ENCODE results near the gene FRY.
A peak's percentile ranks its signal among the peaks of the same experiment; 100 is the strongest.

FRY gene

DNA sequence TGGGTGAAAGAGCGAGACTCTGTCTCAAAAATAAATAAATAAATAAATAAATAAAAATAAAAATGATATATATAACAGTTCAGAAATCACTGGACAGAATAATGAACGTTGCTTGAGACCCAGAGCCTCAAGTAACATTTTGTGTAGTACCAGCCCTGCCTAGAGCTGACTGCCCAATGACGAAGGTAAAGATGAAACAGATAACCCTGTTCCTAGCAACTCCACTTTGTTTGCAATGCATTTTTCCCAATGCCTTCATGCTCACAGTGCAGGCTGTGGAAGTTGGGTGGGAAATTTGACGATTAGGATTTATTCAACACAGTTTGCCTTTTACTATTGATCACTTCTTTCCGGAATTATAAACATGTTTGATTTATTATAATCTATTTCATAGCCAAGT is 22.2 kb upstream of the FRY start:
- TF ChIP-seq, protein P1, sequence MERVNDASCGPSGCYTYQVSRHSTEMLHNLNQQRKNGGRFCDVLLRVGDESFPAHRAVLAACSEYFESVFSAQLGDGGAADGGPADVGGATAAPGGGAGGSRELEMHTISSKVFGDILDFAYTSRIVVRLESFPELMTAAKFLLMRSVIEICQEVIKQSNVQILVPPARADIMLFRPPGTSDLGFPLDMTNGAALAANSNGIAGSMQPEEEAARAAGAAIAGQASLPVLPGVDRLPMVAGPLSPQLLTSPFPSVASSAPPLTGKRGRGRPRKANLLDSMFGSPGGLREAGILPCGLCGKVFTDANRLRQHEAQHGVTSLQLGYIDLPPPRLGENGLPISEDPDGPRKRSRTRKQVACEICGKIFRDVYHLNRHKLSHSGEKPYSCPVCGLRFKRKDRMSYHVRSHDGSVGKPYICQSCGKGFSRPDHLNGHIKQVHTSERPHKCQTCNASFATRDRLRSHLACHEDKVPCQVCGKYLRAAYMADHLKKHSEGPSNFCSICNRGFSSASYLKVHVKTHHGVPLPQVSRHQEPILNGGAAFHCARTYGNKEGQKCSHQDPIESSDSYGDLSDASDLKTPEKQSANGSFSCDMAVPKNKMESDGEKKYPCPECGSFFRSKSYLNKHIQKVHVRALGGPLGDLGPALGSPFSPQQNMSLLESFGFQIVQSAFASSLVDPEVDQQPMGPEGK (CRISPR knock-in tag; IDR thresholded peaks at IDR 0.05; ENCODE audit: borderline replicate concordance): no peak
- ATAC-seq: no peak

DNA sequence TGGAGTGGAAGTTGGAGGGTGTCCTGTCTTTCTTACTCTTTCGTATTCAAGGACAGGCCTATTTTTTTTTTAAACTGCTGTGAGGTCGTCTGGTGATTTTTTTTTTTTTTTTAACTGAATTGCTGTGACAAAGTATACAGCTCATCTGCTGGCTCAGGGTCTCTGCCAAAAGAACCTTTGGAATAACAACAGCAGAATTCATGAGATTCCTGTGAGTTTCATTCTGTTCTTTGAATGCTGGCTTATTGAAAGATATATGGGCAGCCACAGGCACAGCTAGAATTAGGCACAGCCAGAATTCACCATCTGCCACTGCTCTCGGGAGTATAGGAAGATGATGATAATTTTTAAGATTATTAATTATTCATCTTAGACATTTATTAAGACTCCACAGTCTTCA is 21.4 kb upstream of the FRY start:
- ATAC-seq: no peak
- no peak for TF ChIP-seq ZNF70 (CRISPR knock-in tag; IDR thresholded peaks at IDR 0.05)
- TF ChIP-seq, protein P2, sequence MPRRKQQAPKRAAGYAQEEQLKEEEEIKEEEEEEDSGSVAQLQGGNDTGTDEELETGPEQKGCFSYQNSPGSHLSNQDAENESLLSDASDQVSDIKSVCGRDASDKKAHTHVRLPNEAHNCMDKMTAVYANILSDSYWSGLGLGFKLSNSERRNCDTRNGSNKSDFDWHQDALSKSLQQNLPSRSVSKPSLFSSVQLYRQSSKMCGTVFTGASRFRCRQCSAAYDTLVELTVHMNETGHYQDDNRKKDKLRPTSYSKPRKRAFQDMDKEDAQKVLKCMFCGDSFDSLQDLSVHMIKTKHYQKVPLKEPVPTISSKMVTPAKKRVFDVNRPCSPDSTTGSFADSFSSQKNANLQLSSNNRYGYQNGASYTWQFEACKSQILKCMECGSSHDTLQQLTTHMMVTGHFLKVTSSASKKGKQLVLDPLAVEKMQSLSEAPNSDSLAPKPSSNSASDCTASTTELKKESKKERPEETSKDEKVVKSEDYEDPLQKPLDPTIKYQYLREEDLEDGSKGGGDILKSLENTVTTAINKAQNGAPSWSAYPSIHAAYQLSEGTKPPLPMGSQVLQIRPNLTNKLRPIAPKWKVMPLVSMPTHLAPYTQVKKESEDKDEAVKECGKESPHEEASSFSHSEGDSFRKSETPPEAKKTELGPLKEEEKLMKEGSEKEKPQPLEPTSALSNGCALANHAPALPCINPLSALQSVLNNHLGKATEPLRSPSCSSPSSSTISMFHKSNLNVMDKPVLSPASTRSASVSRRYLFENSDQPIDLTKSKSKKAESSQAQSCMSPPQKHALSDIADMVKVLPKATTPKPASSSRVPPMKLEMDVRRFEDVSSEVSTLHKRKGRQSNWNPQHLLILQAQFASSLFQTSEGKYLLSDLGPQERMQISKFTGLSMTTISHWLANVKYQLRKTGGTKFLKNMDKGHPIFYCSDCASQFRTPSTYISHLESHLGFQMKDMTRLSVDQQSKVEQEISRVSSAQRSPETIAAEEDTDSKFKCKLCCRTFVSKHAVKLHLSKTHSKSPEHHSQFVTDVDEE (CRISPR knock-in tag; IDR thresholded peaks at IDR 0.05): no peak
- no peak for TF ChIP-seq ESRRG (CRISPR knock-in tag; IDR thresholded peaks at IDR 0.05)
- TF ChIP-seq ISL1 (CRISPR knock-in tag; IDR thresholded peaks at IDR 0.05): peak; percentile 72
- TF ChIP-seq, protein P3, sequence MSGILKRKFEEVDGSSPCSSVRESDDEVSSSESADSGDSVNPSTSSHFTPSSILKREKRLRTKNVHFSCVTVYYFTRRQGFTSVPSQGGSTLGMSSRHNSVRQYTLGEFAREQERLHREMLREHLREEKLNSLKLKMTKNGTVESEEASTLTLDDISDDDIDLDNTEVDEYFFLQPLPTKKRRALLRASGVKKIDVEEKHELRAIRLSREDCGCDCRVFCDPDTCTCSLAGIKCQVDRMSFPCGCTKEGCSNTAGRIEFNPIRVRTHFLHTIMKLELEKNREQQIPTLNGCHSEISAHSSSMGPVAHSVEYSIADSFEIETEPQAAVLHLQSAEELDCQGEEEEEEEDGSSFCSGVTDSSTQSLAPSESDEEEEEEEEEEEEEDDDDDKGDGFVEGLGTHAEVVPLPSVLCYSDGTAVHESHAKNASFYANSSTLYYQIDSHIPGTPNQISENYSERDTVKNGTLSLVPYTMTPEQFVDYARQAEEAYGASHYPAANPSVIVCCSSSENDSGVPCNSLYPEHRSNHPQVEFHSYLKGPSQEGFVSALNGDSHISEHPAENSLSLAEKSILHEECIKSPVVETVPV (CRISPR knock-in tag; IDR thresholded peaks at IDR 0.05): no peak
- TF ChIP-seq, protein P1 (CRISPR knock-in tag; IDR thresholded peaks at IDR 0.05; ENCODE audit: borderline replicate concordance): no peak
- no peak for TF ChIP-seq TCF4 (CRISPR knock-in tag; IDR thresholded peaks at IDR 0.05; ENCODE audit: borderline replicate concordance)
- TF ChIP-seq BACH2 (CRISPR knock-in tag; IDR thresholded peaks at IDR 0.05; ENCODE audit: borderline replicate concordance): no peak
- TF ChIP-seq ZFP30 (CRISPR knock-in tag; IDR thresholded peaks at IDR 0.05): no peak

DNA sequence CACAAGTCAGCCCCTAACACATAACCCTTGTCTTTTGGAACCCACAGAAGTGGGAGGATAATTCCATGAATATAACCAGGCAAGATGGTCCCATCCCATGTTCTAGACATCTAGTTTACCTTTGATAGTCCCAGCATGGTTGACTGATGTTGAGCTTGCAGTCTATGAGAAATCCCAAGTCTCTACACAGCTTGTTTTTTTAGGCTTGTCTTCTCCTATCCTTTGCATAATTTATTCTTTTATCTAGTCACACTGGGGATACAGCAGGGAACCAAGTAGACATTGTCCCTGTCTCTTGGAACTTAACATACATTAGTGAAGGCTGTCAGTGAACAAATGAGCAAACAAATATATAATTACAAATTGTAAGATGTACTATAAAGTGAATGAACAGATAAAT is 19.6 kb upstream of the FRY start:
- TF ChIP-seq CSDC2 (CRISPR knock-in tag; IDR thresholded peaks at IDR 0.05) (no peak), TCF4 (CRISPR knock-in tag; IDR thresholded peaks at IDR 0.05; ENCODE audit: borderline replicate concordance) (no peak), PPARA (CRISPR knock-in tag; IDR thresholded peaks at IDR 0.05; ENCODE audit: borderline replicate concordance) (no peak), ZNF8 (CRISPR knock-in tag; IDR thresholded peaks at IDR 0.05) (no peak), ZFP3 (CRISPR knock-in tag; IDR thresholded peaks at IDR 0.05) (no peak), ZC3H10 (CRISPR knock-in tag; IDR thresholded peaks at IDR 0.05) (no peak), ZNF565 (CRISPR knock-in tag; conservative IDR thresholded peaks at IDR 0.05; ENCODE audit: low read depth) (no peak), SNAI2 (CRISPR knock-in tag; IDR thresholded peaks at IDR 0.05) (no peak), ARNTL (CRISPR knock-in tag; IDR thresholded peaks at IDR 0.05; ENCODE audit: borderline replicate concordance, low read depth) (no peak), ESRRG (CRISPR knock-in tag; IDR thresholded peaks at IDR 0.05) (no peak), TOX (CRISPR knock-in tag; IDR thresholded peaks at IDR 0.05; ENCODE audit: borderline replicate concordance) (no peak), RARB (CRISPR knock-in tag; IDR thresholded peaks at IDR 0.05) (no peak), OSR1 (CRISPR knock-in tag; IDR thresholded peaks at IDR 0.05) (no peak), GLIS3 (CRISPR knock-in tag; IDR thresholded peaks at IDR 0.05) (no peak), BACH2 (CRISPR knock-in tag; IDR thresholded peaks at IDR 0.05; ENCODE audit: borderline replicate concordance) (no peak)
- TF ChIP-seq, protein P4, sequence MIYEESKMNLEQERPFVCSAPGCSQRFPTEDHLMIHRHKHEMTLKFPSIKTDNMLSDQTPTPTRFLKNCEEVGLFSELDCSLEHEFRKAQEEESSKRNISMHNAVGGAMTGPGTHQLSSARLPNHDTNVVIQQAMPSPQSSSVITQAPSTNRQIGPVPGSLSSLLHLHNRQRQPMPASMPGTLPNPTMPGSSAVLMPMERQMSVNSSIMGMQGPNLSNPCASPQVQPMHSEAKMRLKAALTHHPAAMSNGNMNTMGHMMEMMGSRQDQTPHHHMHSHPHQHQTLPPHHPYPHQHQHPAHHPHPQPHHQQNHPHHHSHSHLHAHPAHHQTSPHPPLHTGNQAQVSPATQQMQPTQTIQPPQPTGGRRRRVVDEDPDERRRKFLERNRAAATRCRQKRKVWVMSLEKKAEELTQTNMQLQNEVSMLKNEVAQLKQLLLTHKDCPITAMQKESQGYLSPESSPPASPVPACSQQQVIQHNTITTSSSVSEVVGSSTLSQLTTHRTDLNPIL (CRISPR knock-in tag; IDR thresholded peaks at IDR 0.05; ENCODE audit: low read depth): no peak
- TF ChIP-seq, protein P5, sequence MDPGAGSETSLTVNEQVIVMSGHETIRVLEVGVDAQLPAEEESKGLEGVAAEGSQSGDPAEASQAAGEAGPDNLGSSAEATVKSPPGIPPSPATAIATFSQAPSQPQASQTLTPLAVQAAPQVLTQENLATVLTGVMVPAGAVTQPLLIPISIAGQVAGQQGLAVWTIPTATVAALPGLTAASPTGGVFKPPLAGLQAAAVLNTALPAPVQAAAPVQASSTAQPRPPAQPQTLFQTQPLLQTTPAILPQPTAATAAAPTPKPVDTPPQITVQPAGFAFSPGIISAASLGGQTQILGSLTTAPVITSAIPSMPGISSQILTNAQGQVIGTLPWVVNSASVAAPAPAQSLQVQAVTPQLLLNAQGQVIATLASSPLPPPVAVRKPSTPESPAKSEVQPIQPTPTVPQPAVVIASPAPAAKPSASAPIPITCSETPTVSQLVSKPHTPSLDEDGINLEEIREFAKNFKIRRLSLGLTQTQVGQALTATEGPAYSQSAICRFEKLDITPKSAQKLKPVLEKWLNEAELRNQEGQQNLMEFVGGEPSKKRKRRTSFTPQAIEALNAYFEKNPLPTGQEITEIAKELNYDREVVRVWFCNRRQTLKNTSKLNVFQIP (CRISPR knock-in tag; IDR thresholded peaks at IDR 0.05; ENCODE audit: borderline replicate concordance, low read depth): no peak
- TF ChIP-seq, protein P3 (CRISPR knock-in tag; IDR thresholded peaks at IDR 0.05): no peak
- TF ChIP-seq, protein P2 (CRISPR knock-in tag; IDR thresholded peaks at IDR 0.05): no peak
- no peak for ATAC-seq

Data from SK-N-SH treated with all-trans-retinoic acid at 6 μM for 48 hours (cell line).